HPDE6-E6E7 (cell line): ENCODE results near the gene RHOT2.
A peak's percentile ranks its signal among the peaks of the same experiment; 100 is the strongest.

Source experiments
- DNase-seq: peaks from one replicate; pipeline ENCODE4 v3.0.0; 2011; ENCODE audit warnings: missing footprints; ENCODE audit errors: extremely low spot score

RHOT2 gene

GRCh38 chr16:667780-668518, at the start of gene RHOT2:
Gene RHOT2 (plus strand): TSS chr16:668132. CDS start chr16:668200, 68 bp downstream.
- peak; percentile 76 for DNase-seq

DNA sequence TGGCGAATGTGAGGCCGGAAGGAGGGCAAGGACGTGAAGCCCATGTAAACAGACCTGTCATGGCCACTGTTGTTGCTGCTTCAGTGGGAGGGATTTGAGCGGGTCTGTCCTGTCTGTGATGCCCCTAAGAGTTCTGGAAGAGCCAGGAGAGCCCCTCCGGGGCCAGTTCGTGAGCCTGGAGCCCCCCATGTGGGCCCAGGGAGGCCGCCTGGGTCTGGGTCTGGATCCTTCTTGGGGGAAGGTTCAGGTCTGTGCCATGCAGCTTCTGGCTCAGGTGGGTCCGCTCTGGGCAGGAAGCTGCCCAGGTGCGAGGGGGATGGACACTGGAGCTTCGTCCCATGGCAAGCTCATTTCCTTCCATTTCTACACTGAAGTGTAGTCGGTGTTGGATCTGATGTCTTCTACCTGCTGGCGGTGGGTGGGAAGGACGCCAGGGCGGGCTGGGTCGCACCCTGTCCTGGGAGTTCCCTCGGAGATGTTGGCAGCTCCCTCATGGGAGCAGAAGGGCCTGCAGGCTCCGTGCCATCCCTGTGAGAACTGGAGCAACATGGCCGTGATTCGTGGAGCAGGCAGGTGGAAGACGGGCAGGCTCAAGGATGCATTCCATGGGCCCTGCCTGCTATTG, 48.3 kb upstream of the RHOT2 start:
- DNase-seq = no peak

- no peak for DNase-seq
Observed at GRCh38 chr16:620700-621525, 47.0 kb upstream of the RHOT2 start.

- no peak for DNase-seq
Observed at GRCh38 chr16:621526-622105, 46.3 kb upstream of the RHOT2 start.

DNA sequence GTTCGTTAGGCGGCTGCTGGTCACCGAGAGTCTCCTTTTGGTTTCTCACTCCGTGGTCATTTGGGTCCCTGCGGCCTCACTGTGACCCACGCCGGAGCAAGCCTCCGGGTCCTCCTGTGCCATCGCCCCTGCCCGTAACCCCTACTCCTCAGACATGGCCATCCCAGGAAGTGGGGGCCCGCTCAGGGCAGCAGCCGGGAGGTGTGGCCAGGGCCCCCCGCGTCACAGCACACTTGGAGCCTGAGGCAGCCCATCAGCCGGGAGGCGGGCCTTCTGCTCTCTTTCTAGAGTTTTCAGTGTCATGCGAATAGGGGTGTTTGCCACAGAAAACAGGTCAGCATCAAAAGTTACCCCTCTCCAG, 45.0 kb upstream of the RHOT2 start:
- DNase-seq = no peak

DNA sequence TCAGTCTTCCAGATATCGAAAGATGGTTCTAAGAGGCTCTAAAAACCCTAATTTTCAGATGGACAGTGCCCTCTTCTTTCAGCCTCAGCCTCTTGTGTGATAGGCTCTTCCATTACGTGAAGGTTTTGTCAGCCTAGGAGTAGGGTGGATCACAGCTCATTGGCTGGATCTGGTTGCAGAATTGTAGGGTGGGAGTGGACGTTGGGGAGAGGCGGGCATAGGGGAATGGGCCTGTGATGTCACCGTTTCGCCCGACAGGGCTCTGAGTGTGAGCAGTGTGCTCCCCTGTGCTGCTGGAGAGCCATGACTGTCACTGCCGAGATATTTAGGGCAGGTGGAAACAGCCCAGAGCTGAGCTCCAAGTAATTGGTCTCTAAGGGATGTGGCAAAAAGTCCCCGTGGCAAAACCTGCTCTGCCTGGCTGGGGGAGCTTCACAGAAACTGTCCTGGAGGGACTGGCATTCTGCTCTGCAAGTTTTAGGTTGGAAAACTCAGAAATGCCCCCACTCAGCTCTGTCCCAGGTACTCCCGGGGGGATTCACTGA, 43.3 kb upstream of the RHOT2 start:
- no peak for DNase-seq

DNA sequence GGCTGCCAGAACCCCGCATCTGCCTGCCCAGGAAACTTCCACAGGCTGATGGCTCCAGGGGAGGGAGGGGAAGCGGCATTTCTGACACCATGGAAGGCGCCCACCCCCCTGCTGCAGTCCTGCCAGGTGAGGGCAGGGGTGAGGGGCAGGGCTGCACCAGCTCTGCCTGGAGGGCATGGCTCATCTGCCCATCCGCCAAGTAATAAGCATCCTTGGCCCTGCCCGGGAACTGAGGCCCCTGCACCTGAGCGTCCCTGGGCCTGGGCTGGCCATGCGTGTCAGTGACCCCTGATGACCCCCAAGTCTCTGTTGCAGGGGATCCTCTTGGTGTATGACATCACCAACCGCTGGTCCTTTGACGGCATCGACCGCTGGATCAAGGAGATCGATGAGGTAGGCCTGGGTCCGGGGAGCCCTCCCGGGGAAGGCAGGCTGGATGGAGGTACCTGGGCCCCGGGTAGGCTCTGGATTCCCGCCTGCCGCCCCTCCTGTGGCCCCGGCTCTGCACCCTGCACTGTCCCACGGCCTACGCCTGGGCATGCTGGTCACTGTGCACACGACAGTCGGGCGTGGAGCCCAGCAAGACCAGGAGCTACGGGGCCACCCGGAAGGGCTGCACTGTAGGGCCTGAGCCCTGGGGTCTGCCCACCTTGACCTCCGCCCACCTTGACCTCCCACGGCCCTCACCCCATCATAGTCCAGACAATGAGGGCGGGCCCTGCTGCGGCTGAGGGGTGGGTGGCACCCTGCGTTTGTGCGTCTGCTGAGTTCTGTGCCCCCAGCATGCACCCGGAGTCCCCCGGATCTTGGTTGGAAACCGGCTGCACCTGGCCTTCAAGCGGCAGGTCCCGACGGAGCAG, 42.6 kb upstream of the RHOT2 start:
- DNase-seq = no peak

GRCh38 chr16:625977-626765, 41.8 kb upstream of the RHOT2 start:
- DNase-seq = no peak

DNA sequence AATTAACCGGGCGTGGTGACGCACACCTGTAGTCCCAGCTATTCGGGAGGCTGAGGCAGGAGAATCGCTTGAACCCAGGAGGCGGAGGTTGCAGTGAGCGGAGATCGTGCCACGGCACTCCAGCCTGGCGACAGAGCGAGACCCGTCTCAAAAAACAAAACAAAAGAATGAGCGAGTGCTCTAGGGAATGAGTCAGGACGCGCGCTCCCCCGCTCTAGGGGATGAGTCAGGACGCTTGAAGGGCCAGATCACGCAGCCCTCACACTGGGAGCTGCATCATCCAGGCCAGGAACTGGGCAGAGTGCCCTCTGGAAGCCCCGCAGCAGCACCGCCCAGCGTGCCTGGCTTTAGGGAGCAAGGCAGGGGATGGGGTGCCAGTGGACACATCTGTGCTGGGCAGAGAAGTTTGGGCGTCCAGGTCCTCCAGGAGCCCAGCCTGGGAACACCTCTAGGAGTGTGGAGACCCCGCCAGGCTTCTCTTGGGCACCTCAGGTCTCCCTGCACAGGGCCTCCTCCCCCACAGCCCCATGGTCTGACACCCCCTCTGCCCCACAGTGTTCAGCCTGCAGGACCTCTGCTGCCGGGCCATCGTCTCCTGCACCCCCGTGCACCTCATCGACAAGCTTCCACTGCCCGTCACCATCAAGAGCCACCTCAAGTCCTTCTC, 41.0 kb upstream of the RHOT2 start:
- peak; percentile 96 for DNase-seq

DNA sequence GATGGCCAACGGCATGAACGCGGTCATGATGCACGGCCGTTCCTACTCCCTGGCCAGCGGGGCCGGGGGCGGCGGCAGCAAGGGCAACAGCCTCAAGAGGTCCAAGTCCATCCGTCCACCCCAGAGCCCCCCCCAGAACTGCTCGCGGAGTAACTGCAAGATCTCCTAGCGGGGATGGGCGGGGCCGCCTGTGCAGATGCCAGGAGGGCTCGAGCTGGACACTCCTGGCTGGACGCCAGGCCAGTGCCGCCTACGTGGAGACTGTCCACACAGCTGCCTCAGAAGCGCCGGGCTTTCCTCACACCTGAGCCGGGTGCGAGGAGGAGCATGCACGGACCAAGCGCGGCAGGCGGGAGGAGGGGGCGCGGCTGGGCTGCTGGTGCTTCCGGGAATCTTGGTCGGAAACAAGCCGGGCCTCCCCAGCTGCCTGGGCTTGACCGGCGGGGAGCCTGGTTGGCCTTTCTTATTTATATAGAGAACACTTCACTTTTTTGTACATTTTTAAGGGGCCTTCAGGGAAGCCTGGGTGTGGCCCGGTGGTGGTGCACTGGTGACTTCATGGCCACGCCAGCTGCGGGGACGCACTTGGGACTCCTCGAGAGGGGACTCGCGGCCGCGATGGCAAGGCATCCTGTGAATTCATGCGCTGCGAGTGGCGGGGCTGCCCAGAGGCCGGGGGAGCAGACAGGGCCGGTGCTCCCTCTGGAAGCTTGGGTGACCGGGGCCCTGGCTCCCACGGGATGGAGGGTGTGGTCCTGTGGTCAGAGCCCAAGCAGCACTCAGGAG, 40.3 kb upstream of the RHOT2 start:
- no peak for DNase-seq

- no peak for DNase-seq
Observed at GRCh38 chr16:628321-629061, 39.4 kb upstream of the RHOT2 start.

- no peak for DNase-seq
Observed at GRCh38 chr16:629185-629832, 38.6 kb upstream of the RHOT2 start.

DNA sequence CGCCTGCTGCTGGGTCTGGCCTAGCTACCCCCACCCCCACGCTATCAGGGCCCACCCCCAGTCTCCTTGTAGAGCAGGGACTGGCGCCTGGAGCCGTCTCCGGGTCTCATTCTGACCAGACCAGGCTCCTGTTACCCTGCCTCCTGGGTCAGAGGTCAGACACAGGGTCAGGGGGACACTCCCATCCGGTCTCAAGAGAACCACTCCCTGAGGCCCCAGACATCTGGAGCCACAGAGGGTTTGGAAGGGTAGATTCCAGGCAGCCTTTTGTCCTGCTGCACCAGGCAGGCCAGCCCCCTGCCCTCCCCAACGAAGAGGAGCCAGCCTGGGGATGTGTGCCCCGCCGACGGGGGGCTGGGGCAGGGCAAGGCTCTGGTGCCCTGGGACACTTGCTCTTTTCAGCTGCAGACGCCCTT, 38.1 kb upstream of the RHOT2 start:
- DNase-seq = no peak

GRCh38 chr16:630249-630814, 37.6 kb upstream of the RHOT2 start:
- DNase-seq = no peak

DNA sequence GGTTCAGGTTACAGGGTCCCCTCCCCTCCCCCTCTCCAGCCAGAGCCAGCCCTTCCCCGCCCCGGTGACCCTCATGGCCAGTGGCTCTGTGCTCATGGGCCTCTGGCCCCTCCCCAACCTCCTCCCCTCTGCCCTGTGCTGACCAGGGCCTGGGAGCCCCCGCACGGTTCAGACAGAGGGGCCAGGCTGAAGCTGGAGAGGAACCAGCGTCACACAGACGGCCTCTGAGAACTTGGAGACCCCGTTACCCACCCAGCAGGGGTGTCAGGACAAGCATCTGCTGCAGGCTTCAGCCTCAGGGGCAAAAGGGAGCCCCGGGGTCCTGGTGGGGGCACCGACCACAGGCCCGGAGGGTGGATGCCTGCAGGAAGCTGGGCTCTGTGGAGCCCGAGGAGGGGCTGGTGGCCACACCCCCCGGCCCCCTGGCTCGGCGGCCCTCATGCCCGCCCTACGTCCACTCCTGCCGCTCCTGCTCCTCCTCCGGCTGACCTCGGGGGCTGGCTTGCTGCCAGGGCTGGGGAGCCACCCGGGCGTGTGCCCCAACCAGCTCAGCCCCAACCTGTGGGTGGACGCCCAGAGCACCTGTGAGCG, 37.0 kb upstream of the RHOT2 start, which contains the start of gene WFIKKN1:
TSS of gene WFIKKN1 (plus strand) at position 171 of the 591 bp plus-strand sequence. CDS start at position 440, 269 bp downstream.
- DNase-seq = no peak

DNA sequence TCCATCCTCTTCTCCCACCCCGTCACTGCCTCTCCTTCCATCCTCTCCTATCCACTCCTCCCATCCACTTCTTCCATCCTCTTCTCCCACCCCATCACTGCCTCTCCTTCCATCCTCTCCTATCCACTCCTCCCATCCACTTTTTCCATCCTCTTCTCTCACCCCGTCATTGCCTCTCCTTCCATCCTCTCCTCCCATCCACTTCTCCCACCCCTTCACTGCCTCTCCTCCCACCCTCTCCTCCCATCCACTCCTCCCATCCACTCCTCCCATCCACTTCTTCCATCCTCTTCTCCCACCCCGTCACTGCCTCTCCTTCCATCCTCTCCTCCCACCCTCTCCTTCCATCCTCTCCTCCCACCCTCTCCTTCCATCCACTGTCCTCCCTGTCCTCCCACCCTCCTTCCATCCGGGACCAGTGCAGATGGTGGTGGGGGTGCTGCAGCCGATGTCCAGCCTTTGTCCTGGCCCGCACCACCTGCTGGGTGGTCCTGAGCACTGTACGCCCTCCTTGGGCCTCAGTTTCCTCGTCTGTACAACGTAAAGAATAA, 36.0 kb upstream of the RHOT2 start:
- DNase-seq = no peak
